ENCODE results near the gene EPHA1.

- TF ChIP-seq EZH2 (IDR thresholded peaks at IDR 0.05): no peak
- TF ChIP-seq POLR2AphosphoS5 (IDR thresholded peaks at IDR 0.05; ENCODE audit: borderline replicate concordance, low read depth, low read length): no peak
- no peak for TF ChIP-seq FOXP2 (optimal IDR thresholded peaks at IDR 0.05; ENCODE audit: control extremely low read depth, extremely low read length, insufficient read depth)
These were observed 25.6 kb downstream of the EPHA1 start for GRCh38 chr7:143382791-143383641.
